ENCODE measurements around the gene KCNIP1. TPM values are rescaled to one million over a fixed set of nuclear protein-coding genes. Genes with fewer than 3 reads are reported as not detected.

The KCNIP1 gene
- total RNA-seq, 4 donors from 2014 or later, result not detected

DNA sequence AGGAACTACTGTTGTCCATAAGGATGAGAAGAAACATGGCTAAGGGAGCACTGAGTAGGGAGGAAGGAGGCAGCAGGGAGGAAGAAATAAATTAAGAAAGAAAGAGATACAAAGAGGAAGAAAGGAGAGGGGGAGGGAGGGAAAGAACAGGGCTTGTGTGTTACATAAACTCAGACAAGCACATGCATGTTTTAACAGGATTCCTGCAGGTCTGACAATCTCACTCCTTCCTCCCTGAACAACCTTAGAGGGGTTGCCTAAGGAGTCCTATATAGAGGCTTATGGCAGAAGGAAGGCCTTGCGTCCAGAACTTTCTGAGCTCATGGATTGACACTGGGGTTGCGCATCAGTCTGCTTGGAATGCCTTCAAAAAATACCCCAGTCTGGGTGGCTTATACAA is 4.2 kb upstream of the KCNIP1 start:
- intact Hi-C loops (cut with DNase I; ENCODE audit: low total_unique reads), result no loop called here
- 82 to 97% methylated on average over 2 of the region's 2 CpGs for WGBS, 2 donors
- DNase-seq (ENCODE audit: low spot score in 2 of 2), result no peak
- TF ChIP-seq, protein P1, sequence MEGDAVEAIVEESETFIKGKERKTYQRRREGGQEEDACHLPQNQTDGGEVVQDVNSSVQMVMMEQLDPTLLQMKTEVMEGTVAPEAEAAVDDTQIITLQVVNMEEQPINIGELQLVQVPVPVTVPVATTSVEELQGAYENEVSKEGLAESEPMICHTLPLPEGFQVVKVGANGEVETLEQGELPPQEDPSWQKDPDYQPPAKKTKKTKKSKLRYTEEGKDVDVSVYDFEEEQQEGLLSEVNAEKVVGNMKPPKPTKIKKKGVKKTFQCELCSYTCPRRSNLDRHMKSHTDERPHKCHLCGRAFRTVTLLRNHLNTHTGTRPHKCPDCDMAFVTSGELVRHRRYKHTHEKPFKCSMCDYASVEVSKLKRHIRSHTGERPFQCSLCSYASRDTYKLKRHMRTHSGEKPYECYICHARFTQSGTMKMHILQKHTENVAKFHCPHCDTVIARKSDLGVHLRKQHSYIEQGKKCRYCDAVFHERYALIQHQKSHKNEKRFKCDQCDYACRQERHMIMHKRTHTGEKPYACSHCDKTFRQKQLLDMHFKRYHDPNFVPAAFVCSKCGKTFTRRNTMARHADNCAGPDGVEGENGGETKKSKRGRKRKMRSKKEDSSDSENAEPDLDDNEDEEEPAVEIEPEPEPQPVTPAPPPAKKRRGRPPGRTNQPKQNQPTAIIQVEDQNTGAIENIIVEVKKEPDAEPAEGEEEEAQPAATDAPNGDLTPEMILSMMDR (IDR thresholded peaks at IDR 0.05), result no peak
- TF ChIP-seq POLR2A (IDR thresholded peaks at IDR 0.05), result no peak
- H3K4me3 ChIP-seq (ENCODE audit: low read depth, poor library complexity, severe bottlenecking), result no peak overlapping the region

DNA sequence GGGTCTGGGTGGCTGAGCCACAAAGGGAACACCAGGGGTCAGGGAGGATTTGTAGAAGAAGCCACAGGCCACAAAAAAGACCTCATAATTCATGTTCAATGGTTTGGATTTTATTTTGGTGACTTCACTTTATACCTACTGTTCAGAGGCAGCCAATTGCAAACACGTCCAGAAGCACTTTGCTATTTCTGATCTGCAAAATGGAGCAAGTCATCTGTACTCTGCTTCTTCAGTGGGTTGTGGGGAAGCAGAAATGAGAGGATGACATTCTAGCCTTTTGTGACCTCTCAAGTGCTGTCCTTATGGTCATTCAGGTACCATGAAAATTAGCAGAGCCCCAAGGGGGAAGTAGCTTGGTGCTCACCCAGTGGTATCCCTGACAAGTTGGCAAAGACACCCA is 2.5 kb upstream of the KCNIP1 start:
- intact Hi-C loops (cut with DNase I; ENCODE audit: low total_unique reads), result no loop called here
- H3K4me3 ChIP-seq (ENCODE audit: low read depth, poor library complexity, severe bottlenecking), result no peak overlapping the region
- 84 to 100% methylated on average over 1 of the region's 1 CpG for WGBS, 2 donors
- DNase-seq (ENCODE audit: low spot score in 2 of 2), result no peak
- TF ChIP-seq POLR2A (IDR thresholded peaks at IDR 0.05), result no peak
- TF ChIP-seq, protein P1 (IDR thresholded peaks at IDR 0.05), result no peak

DNA sequence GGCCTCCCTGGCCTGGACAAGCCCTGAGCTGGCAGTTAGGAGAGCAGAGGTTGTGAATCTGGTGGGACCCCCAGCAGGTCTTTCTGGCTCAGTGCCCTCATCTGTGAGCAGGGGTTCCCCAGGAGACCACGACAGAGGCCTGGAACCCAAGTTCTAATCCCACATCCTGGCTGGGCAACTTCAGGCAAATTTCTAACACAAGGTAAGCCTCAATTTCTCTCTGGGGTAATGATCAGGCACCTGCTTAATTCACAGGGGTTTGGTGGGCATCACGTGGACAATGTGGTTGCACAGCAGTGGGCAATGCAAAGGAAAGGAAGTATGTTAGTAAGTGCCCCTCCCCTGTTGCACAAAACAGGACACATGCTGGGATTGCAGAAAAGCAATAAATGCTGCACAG is 1.9 kb upstream of the KCNIP1 start:
- no peak overlapping the region for H3K4me3 ChIP-seq (ENCODE audit: low read depth, poor library complexity, severe bottlenecking)
- DNase-seq (ENCODE audit: low spot score in 2 of 2), result no peak
- intact Hi-C loops (cut with DNase I; ENCODE audit: low total_unique reads), result no loop called here
- TF ChIP-seq, protein P1 (IDR thresholded peaks at IDR 0.05), result no peak
- no peak for TF ChIP-seq POLR2A (IDR thresholded peaks at IDR 0.05)
- 69 to 85% methylated on average over 2 of the region's 2 CpGs for WGBS, 2 donors

DNA sequence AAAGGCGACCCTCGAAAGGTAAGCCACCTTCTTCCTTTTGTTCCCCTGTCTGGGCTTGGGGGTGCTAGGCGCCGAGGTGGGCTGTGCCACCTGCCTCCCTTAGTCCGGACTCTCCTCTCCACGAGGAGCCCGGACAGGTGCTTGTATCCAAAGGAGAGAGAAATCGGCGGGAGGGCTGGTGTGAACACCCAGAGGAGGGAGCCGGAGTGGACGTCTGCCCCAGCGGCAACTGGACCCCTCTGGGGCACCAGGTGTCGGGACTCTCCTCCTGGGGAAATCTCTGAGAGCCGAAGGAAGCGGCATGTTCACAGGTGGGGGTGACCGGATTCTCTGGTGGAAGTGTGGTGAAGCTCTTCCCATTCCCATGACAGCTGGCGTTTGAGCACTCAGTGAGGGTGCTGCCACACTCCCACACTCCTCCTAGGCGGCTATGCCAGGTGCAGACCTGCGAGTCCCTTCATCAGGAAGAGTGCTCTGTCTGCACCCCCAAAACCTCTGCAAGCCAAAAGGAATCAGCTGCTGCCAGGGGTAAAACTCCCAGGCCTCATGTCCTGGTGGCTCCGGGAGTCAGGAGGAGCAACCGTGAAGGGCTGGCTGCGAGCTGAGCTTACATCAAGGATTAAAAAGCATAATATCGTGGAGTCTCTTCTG is 921 bp downstream of the KCNIP1 start:
- DNase-seq (ENCODE audit: low spot score in 2 of 2), result no peak
- TF ChIP-seq POLR2A (IDR thresholded peaks at IDR 0.05), result no peak
- TF ChIP-seq, protein P1 (IDR thresholded peaks at IDR 0.05), result no peak
- intact Hi-C loops (cut with DNase I; ENCODE audit: low total_unique reads), result no loop called here
- 78 to 87% methylated on average over 23 of the region's 23 CpGs for WGBS, 2 donors
- H3K4me3 ChIP-seq (ENCODE audit: low read depth, poor library complexity, severe bottlenecking), result no peak overlapping the region

DNA sequence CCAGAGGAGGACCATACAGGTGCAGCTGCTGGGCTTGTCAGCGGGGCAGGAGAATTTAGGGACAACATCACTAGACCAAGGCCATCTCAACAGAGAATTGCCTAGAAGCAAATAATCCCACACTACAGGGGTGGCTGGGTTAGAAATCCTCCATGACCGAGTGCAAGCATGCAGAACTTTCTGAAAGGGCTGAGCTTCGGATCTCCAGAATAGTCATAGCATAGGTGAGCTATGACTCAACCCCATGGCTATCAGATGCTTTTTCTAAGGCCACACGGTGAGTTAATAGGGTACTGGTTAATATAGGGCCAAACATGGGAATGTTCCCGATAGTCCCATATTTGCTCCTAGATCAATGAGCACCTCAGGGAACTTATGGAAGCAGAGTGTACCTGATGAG is 4.2 kb downstream of the KCNIP1 start:
- intact Hi-C loops (cut with DNase I; ENCODE audit: low total_unique reads), result no loop called here
- TF ChIP-seq, protein P1 (IDR thresholded peaks at IDR 0.05), result no peak
- no peak for TF ChIP-seq POLR2A (IDR thresholded peaks at IDR 0.05)
- WGBS, 2 donors, result 87 to 90% methylated on average over 5 of the region's 5 CpGs
- no peak overlapping the region for H3K4me3 ChIP-seq (ENCODE audit: low read depth, poor library complexity, severe bottlenecking)
- DNase-seq (ENCODE audit: low spot score in 2 of 2), result no peak
